ENCODE data around the gene SLC5A4. TPM values are rescaled to one million over a fixed set of nuclear protein-coding genes. Genes with fewer than 3 reads are reported as not detected.
"Not testable (repeated sequence)": the region's sequence is repeated elsewhere in the genome, so short reads cannot be mapped to it uniquely, and the experiment has no call there.

Gene SLC5A4
- total and polyA plus RNA-seq, 2 of the 4 experiments (the other 2 are of a cell fraction): 0.10 to 0.18 TPM

- H3K27me3 ChIP-seq (ENCODE audit: control insufficient read depth, insufficient read depth, low read length); H3K79me1 ChIP-seq (ENCODE audit: low read depth in 1 of 2, low read length in 2 of 2); POLR2A ChIA-PET (ENCODE audit: unreplicated experiment); H3K18ac ChIP-seq (ENCODE audit: low read depth, low read length); H3K23ac ChIP-seq (ENCODE audit: low read depth, low read length); BruUV-seq (replicated peaks); H3K14ac ChIP-seq (replicated peaks; ENCODE audit: low read depth, low read length); dilution Hi-C loops (cut with HindIII; ENCODE audit: low sequenced_read_pairs, unreplicated experiment); H3K4me3 ChIP-seq (ENCODE audit: insufficient read depth, low read depth, low read length); H2AFZ ChIP-seq (replicated peaks; ENCODE audit: low read length, poor library complexity); in situ Hi-C loops (cut with MboI; ENCODE audit: low sequenced_read_pairs); H3K4me2 ChIP-seq (ENCODE audit: low read depth, low read length); H3K27ac ChIP-seq (ENCODE audit: insufficient read depth, low read length); H3K9ac ChIP-seq (ENCODE audit: low read depth, low read length); H2BK5ac ChIP-seq (ENCODE audit: low read depth, low read length, poor library complexity, severe bottlenecking); H3K4me1 ChIP-seq (ENCODE audit: control insufficient read depth, insufficient read depth, low read length); H3K9me3 ChIP-seq (ENCODE audit: control insufficient read depth, insufficient read depth, low read length); H3K56ac ChIP-seq (ENCODE audit: extremely low read depth, insufficient read depth, low read length); H4K91ac ChIP-seq (ENCODE audit: insufficient read depth, low read depth, low read length); CTCF ChIA-PET; DNase-seq; H3K4ac ChIP-seq (ENCODE audit: low read depth, low read length); H4K20me1 ChIP-seq (ENCODE audit: insufficient read depth, low read length); H2BK15ac ChIP-seq (ENCODE audit: low read depth, low read length); H2BK120ac ChIP-seq (ENCODE audit: low read depth, low read length); H2BK20ac ChIP-seq (ENCODE audit: low read depth, low read length); H3K9me1 ChIP-seq (ENCODE audit: insufficient read depth, low read length); ATAC-seq (ENCODE audit: low read depth); H2AK5ac ChIP-seq (ENCODE audit: low read depth, low read length); H2AK9ac ChIP-seq (replicated peaks; ENCODE audit: low read depth, low read length, poor library complexity); H4K8ac ChIP-seq (ENCODE audit: low read depth in 2 of 2, low read length in 2 of 2); H3K36me3 ChIP-seq (ENCODE audit: control insufficient read depth, insufficient read depth, low read length); H4K5ac ChIP-seq (ENCODE audit: low read depth, low read length): not testable (repeated sequence)
- intact Hi-C loops (cut with micrococcal nuclease): loop anchor here (10.0 kb wide), 1 partner anchor 599 kb away; the partner anchor contains the start of gene PISD
- WGBS, 2 experiments (ENCODE audit: extremely low coverage in 2 of 2, insufficient read length in 1 of 2): no CpG with 5 or more reads among the region's 4 CpGs
These were observed 8.5 kb upstream of the SLC5A4 start for GRCh38 chr22:32263678-32264077.

Measured in IMR-90 (cell line).